Retina (tissue), 1 donor: ENCODE results near the gene MEIS1.
"Not testable (repeated sequence)": the region's sequence is repeated elsewhere in the genome, so short reads cannot be mapped to it uniquely, and the experiment has no call there.

ENCODE experiments used
- DNase-seq: peaks from one replicate; pipeline ENCODE4 v3.0.0-alpha.2; 2016

The MEIS1 gene

GRCh38 chr2:66434679-66435548, at the start of gene MEIS1:
TSS of gene MEIS1 (plus strand) at chr2:66435125. CDS start at chr2:66435857, 732 bp downstream.
- DNase-seq, result peak; percentile 95

GRCh38 chr2:66387016-66387753, 47.7 kb upstream of the MEIS1 start:
- peak; percentile 32 for DNase-seq

GRCh38 chr2:66389651-66390131, 45.2 kb upstream of the MEIS1 start:
- no peak for DNase-seq

- DNase-seq, result no peak
These were observed 44.8 kb upstream of the MEIS1 start for GRCh38 chr2:66390152-66390551.

GRCh38 chr2:66390811-66391210, 44.1 kb upstream of the MEIS1 start:
- no peak for DNase-seq

GRCh38 chr2:66391240-66391639, 43.7 kb upstream of the MEIS1 start:
- not testable (repeated sequence) for DNase-seq

GRCh38 chr2:66405473-66405872, 29.5 kb upstream of the MEIS1 start:
- no peak for DNase-seq

- no peak for DNase-seq
These were observed 26.0 kb upstream of the MEIS1 start for GRCh38 chr2:66408905-66409304.

- no peak for DNase-seq
These were observed 22.1 kb upstream of the MEIS1 start for GRCh38 chr2:66412874-66413273.

GRCh38 chr2:66414896-66415295, 20.0 kb upstream of the MEIS1 start:
- DNase-seq, result no peak

- no peak for DNase-seq
These were observed 16.5 kb upstream of the MEIS1 start for GRCh38 chr2:66418381-66418780.

- no peak for DNase-seq
These were observed 13.3 kb upstream of the MEIS1 start for GRCh38 chr2:66421612-66422011.

GRCh38 chr2:66423391-66424124, 11.4 kb upstream of the MEIS1 start:
- DNase-seq, result no peak

GRCh38 chr2:66426244-66427111, 8.4 kb upstream of the MEIS1 start:
- peak; percentile 81 for DNase-seq

GRCh38 chr2:66427300-66427699, 7.6 kb upstream of the MEIS1 start:
- DNase-seq, result peak; percentile 53

- DNase-seq, result peak; percentile 71
These were observed 5.8 kb upstream of the MEIS1 start for GRCh38 chr2:66428986-66429612.

- DNase-seq, result no peak
These were observed 5.0 kb upstream of the MEIS1 start for GRCh38 chr2:66429693-66430504.

- no peak for DNase-seq
These were observed 4.2 kb upstream of the MEIS1 start for GRCh38 chr2:66430505-66431273.

GRCh38 chr2:66431274-66431642, 3.7 kb upstream of the MEIS1 start:
- DNase-seq, result no peak
